OCI-LY7 (cell line): ENCODE measurements around the gene MYBPHL. TPM values are rescaled to one million over a fixed set of nuclear protein-coding genes. Genes with fewer than 3 reads are reported as not detected.

Source experiments
- BruUV-seq: library from RNA; stranded (reverse); fragments of 400-500 nt; replicated peaks from 2 replicates; lab custom pipeline; 2021; lab: Mats Ljungman, UMichigan
- CTCF ChIA-PET: fragments of 300-600 bp; sonication (Branson Sonifier 250); formaldehyde crosslinking; loops from one replicate; lab custom pipeline; 2022; ENCODE audit warnings: antibody characterized with exemption; ENCODE audit not compliant: unreplicated experiment; lab: Charles Lee
- POLR2A ChIA-PET: fragments of 300-600 bp; sonication (Branson Sonifier 250); formaldehyde crosslinking; loops from one replicate; lab custom pipeline; 2022; ENCODE audit warnings: antibody characterized with exemption; lab: Charles Lee
- DNase-seq: peaks from one replicate; pipeline ENCODE4 v3.0.0-alpha.2; 2015; ENCODE audit warnings: low spot score
- H2AFZ ChIP-seq: fragments of 200-600 bp; sonication (generic), shearing (Covaris generic); 2 replicates; pipeline ENCODE4 v1.6.1; 2014; ENCODE audit warnings: mild to moderate bottlenecking, antibody characterized with exemption, low read length, moderate library complexity
- H3K27ac ChIP-seq: fragments of 200-600 bp; sonication (generic); 2 replicates; pipeline ENCODE4 v1.5.1; 2014; ENCODE audit warnings: mixed run types, low read depth, mild to moderate bottlenecking, moderate library complexity, low read length, inconsistent platforms; ENCODE audit not compliant: poor library complexity, severe bottlenecking
- H3K36me3 ChIP-seq: fragments of 200-600 bp; sonication (generic); 2 replicates; pipeline ENCODE4 v1.6.1; 2014; ENCODE audit warnings: mild to moderate bottlenecking, antibody characterized with exemption, low read length, moderate library complexity, mixed read lengths; ENCODE audit not compliant: insufficient read depth
- H3K4me1 ChIP-seq: fragments of 200-600 bp; sonication (generic); 2 replicates; pipeline ENCODE4 v1.5.1; 2014; ENCODE audit warnings: mild to moderate bottlenecking, low read length; ENCODE audit not compliant: insufficient read depth, poor library complexity, severe bottlenecking
- H3K4me2 ChIP-seq: fragments of 200-600 bp; sonication (generic); 2 replicates; pipeline ENCODE4 v1.6.1; 2014; ENCODE audit warnings: mild to moderate bottlenecking, low read length
- H3K4me3 ChIP-seq: fragments of 200-600 bp; sonication (generic); 2 replicates; pipeline ENCODE4 v1.5.1; 2014; ENCODE audit warnings: mild to moderate bottlenecking, low read depth, low read length; ENCODE audit not compliant: poor library complexity, severe bottlenecking
- H3K79me2 ChIP-seq: fragments of 200-600 bp; sonication (generic); 2 replicates; pipeline ENCODE4 v1.6.1; 2016; ENCODE audit warnings: low read depth, mild to moderate bottlenecking, low read length, moderate library complexity, mixed read lengths; ENCODE audit not compliant: insufficient read depth
- H3K9me2 ChIP-seq: fragments of 200-600 bp; sonication (generic); 2 replicates; pipeline ENCODE4 v1.6.1; 2016; ENCODE audit warnings: mild to moderate bottlenecking, low read length, mixed read lengths; ENCODE audit not compliant: insufficient read depth
- H3K9me3 ChIP-seq: fragments of 200-600 bp; sonication (generic); 2 replicates; pipeline ENCODE4 v1.6.1; 2014; ENCODE audit warnings: mild to moderate bottlenecking, mixed run types, low read length, mixed read lengths
- H4K20me1 ChIP-seq: fragments of 200-600 bp; sonication (generic); 2 replicates; pipeline ENCODE4 v1.6.1; 2014; ENCODE audit warnings: mild to moderate bottlenecking, antibody characterized with exemption, low read length, moderate library complexity, mixed read lengths; ENCODE audit not compliant: insufficient read depth
- CTCF ChIP-seq: fragments of 200-600 bp; sonication (generic); conservative IDR thresholded peaks from 2 replicates; pipeline ENCODE4 v1.5.1; 2014; ENCODE audit warnings: mild to moderate bottlenecking, antibody characterized with exemption, low read length, moderate library complexity, mixed read lengths
- EZH2phosphoT487 ChIP-seq: fragments of 200-600 bp; sonication (generic); IDR thresholded peaks from 2 replicates; pipeline ENCODE4 v1.6.1; 2018; ENCODE audit warnings: low read depth, borderline replicate concordance, mild to moderate bottlenecking, mixed run types, antibody characterized with exemption, low read length, moderate library complexity, mixed read lengths
- intact Hi-C: fragments of 100-400 bp; cut with micrococcal nuclease; formaldehyde crosslinking; loops from one replicate; pipeline ENCODE4 v1.10.0; 2022; ENCODE audit not compliant: unreplicated experiment
- total RNA-seq, 2 experiments: library from RNA; depleted of rRNA in 1 of 2; stranded (reverse); fragments of >200 nt in 1 of 2; shearing (Covaris generic) in 1 of 2; gene quantifications; 2 replicates each; pipeline ENCODE4 v1.2.3, GENCODE V29; 2014 to 2022

The MYBPHL gene
- total RNA-seq, 2 experiments from 2014 or later, result 0.16 TPM; not detected in 1

- ChIA-PET CTCF (interaction anchor here (0.9 to 1.2 kb wide), 4 partner anchors 109 to 116 kb away, joined by 3 to 5 read pairs (median 5); partner anchors contain the start of gene SORT1), POLR2A (interaction anchor here (0.6 to 1.6 kb wide), 13 partner anchors 13 to 247 kb away, joined by 3 to 14 read pairs (median 4); partner anchors contain the start of genes MYBPHL, PSMA5 and SORT1)
- TF ChIP-seq EZH2phosphoT487 (no peak), CTCF (peak; percentile 70)
- Histone ChIP-seq H4K20me1 (no peaks in the 10 kb centered on the region), H3K79me2 (peaks cover 7% of the 10 kb centered on the region; the same call in 1 of the 2 replicates), H3K4me3 (peak within 1 kb of the TSS; percentile 77), H3K9me2 (no peaks in the 10 kb centered on the region), H3K27ac (peak within 1 kb of the TSS; percentile 60), H2AFZ (peak within 1 kb of the TSS; percentile 71), H3K4me2 (peak within 1 kb of the TSS; percentile 92), H3K4me1 (peaks cover 17% of the 10 kb centered on the region), H3K36me3 (peaks cover 30% of the 10 kb centered on the region), H3K9me3 (no peaks in the 10 kb centered on the region)
- intact Hi-C loops, result loop anchor here (1.0 to 5.0 kb wide), 2 partner anchors 115 to 199 kb away; partner anchors contain the start of gene ATXN7L2
- peak; percentile 94 for DNase-seq
- TSS peak; percentile 98 for BruUV-seq
Observed at GRCh38 chr1:109282952-109283747, 23.7 kb downstream of the MYBPHL start, which contains the start of gene PSRC1. Gene PSRC1 (minus strand): TSS chr1:109283145.

- Histone ChIP-seq H3K27ac (peak overlapping the region; percentile 60), H3K9me3 (no peaks in the 10 kb centered on the region), H3K4me1 (peaks cover 17% of the 10 kb centered on the region), H3K36me3 (peaks cover 34% of the 10 kb centered on the region), H3K4me2 (peak overlapping the region; percentile 92), H4K20me1 (no peaks in the 10 kb centered on the region), H3K79me2 (peaks cover 7% of the 10 kb centered on the region; the same call in 1 of the 2 replicates), H3K9me2 (no peaks in the 10 kb centered on the region), H2AFZ (peak overlapping the region; percentile 71), H3K4me3 (peak overlapping the region; percentile 77)
- ChIA-PET CTCF (interaction anchor here (0.9 to 1.1 kb wide), 3 partner anchors 110 to 117 kb away, joined by 3 to 5 read pairs (median 5); partner anchors contain the start of gene SORT1), POLR2A (interaction anchor here (0.9 to 1.6 kb wide), 11 partner anchors 14 to 247 kb away, joined by 3 to 14 read pairs (median 4); partner anchors contain the start of genes MYBPHL, PSMA5 and SORT1)
- no TSS peak for BruUV-seq
- intact Hi-C loops, result loop anchor here (5.0 kb wide), 1 partner anchor 200 kb away; the partner anchor contains the start of gene ATXN7L2
- no peak for DNase-seq
- TF ChIP-seq EZH2phosphoT487 (no peak), CTCF (no peak)
Observed at GRCh38 chr1:109282497-109282951, 24.3 kb downstream of the MYBPHL start.
